ENCODE data around the gene ZNF800.
A peak's percentile ranks its signal among the peaks of the same experiment; 100 is the strongest.
"Not testable (repeated sequence)": the region's sequence is repeated elsewhere in the genome, so short reads cannot be mapped to it uniquely, and the experiment has no call there.

Gene ZNF800

GRCh38 chr7:127392566-127393367, at the start of gene ZNF800:
TSS of gene ZNF800 (minus strand) at chr7:127392708. CDS start at chr7:127391557, 1,151 bp downstream.
- DNase-seq: peak; percentile 83

GRCh38 chr7:127440206-127440605, 47.7 kb upstream of the ZNF800 start:
- no peak for DNase-seq

GRCh38 chr7:127438836-127439235, 46.3 kb upstream of the ZNF800 start:
- DNase-seq: no peak

- no peak for DNase-seq
Measured at GRCh38 chr7:127437837-127438236, 45.3 kb upstream of the ZNF800 start.

GRCh38 chr7:127437241-127437640, 44.7 kb upstream of the ZNF800 start:
- DNase-seq: no peak

GRCh38 chr7:127429281-127429680, 36.8 kb upstream of the ZNF800 start:
- DNase-seq: not testable (repeated sequence)

- no peak for DNase-seq
Measured at GRCh38 chr7:127419196-127419595, 26.7 kb upstream of the ZNF800 start.

GRCh38 chr7:127418459-127418858, 26.0 kb upstream of the ZNF800 start:
- no peak for DNase-seq

GRCh38 chr7:127417346-127417745, 24.8 kb upstream of the ZNF800 start:
- no peak for DNase-seq

- DNase-seq: no peak
Measured at GRCh38 chr7:127415060-127415742, 22.7 kb upstream of the ZNF800 start.

- no peak for DNase-seq
Measured at GRCh38 chr7:127413962-127414361, 21.5 kb upstream of the ZNF800 start.

- no peak for DNase-seq
Measured at GRCh38 chr7:127413326-127413725, 20.8 kb upstream of the ZNF800 start.

GRCh38 chr7:127411176-127411575, 18.7 kb upstream of the ZNF800 start:
- DNase-seq: no peak

GRCh38 chr7:127409629-127410028, 17.1 kb upstream of the ZNF800 start:
- DNase-seq: no peak

- DNase-seq: no peak
Measured at GRCh38 chr7:127404286-127405072, 12.0 kb upstream of the ZNF800 start.

- DNase-seq: no peak
Measured at GRCh38 chr7:127396184-127396583, 3.7 kb upstream of the ZNF800 start.

GRCh38 chr7:127395104-127395503, 2.6 kb upstream of the ZNF800 start:
- not testable (repeated sequence) for DNase-seq

GRCh38 chr7:127393368-127394058, 1.0 kb upstream of the ZNF800 start:
- no peak for DNase-seq

- peak; percentile 69 for DNase-seq
Measured at GRCh38 chr7:127392182-127392565, 334 bp downstream of the ZNF800 start.

- DNase-seq: peak; percentile 46
Measured at GRCh38 chr7:127391591-127392181, 822 bp downstream of the ZNF800 start.

- no peak for DNase-seq
Measured at GRCh38 chr7:127390817-127391590, 1.5 kb downstream of the ZNF800 start.

Measured in activated CD4-positive, alpha-beta T cell treated with anti-CD3 and anti-CD28 coated beads, Interleukin-2, amount 50 U/mL, for 1 hour (primary cell).